HUES64 (cell line): ENCODE results near the gene LCNL1.

ENCODE experiments used
- H3K27ac ChIP-seq: 2 replicates; pipeline ENCODE4 v1.7.0; 2013; ENCODE audit warnings: low read depth, low read length, inconsistent platforms
- H3K27me3 ChIP-seq: 2 replicates; pipeline ENCODE4 v1.6.1; 2013; ENCODE audit warnings: mild to moderate bottlenecking, low read length; ENCODE audit not compliant: insufficient read depth
- H3K36me3 ChIP-seq: 2 replicates; pipeline ENCODE4 v1.6.1; 2013; ENCODE audit warnings: mild to moderate bottlenecking, low read length; ENCODE audit not compliant: insufficient read depth
- H3K4me1 ChIP-seq: 2 replicates; pipeline ENCODE4 v1.6.1; 2013; ENCODE audit warnings: mild to moderate bottlenecking, low read length, moderate library complexity; ENCODE audit not compliant: insufficient read depth
- H3K4me3 ChIP-seq: 2 replicates; pipeline ENCODE4 v1.5.1; 2013; ENCODE audit warnings: mild to moderate bottlenecking, low read length, moderate library complexity
- H3K9ac ChIP-seq: 2 replicates; pipeline ENCODE4 v1.6.1; 2013; ENCODE audit warnings: mild to moderate bottlenecking, low read depth, low read length
- H3K9me3 ChIP-seq: 2 replicates; pipeline ENCODE4 v1.6.1; 2013; ENCODE audit warnings: low read depth, low read length; ENCODE audit not compliant: insufficient read depth
- WGBS: fragments of 150-250, 120-280 bp; methylation state at CpG from one replicate; pipeline ENCODE4 v1.1.7; 2013; ENCODE audit warnings: missing lambda C conversion rate; 5-methylcytosine and 5-hydroxymethylcytosine counted together

LCNL1 gene

GRCh38 chr9:136962701-136963248 is 20.0 kb upstream of the LCNL1 start:
- H3K4me3 ChIP-seq = no peak overlapping the region
- H3K9ac ChIP-seq = no peak overlapping the region
- WGBS = 92% methylated on average over 11 of the region's 11 CpGs
- no peaks in the 10 kb centered on the region for H3K36me3 ChIP-seq
- no peaks in the 10 kb centered on the region for H3K27me3 ChIP-seq
- H3K27ac ChIP-seq = no peak overlapping the region
- 0 out of 2 replicates have a peak, but pooled peaks cover 5% of the 10 kb centered on the region for H3K4me1 ChIP-seq
- H3K9me3 ChIP-seq = no peaks in the 10 kb centered on the region

- H3K9ac ChIP-seq = no peak overlapping the region
- H3K27me3 ChIP-seq = no peaks in the 10 kb centered on the region
- H3K9me3 ChIP-seq = no peaks in the 10 kb centered on the region
- WGBS = 92% methylated on average over 15 of the region's 15 CpGs
- no peaks in the 10 kb centered on the region for H3K36me3 ChIP-seq
- H3K27ac ChIP-seq = no peak overlapping the region
- 0 out of 2 replicates have a peak, but pooled peaks cover 5% of the 10 kb centered on the region for H3K4me1 ChIP-seq
- H3K4me3 ChIP-seq = no peak overlapping the region
Observed at GRCh38 chr9:136963341-136963740, 19.5 kb upstream of the LCNL1 start.

- Histone ChIP-seq H3K4me1 (0 out of 2 replicates have a peak, but pooled peaks cover 5% of the 10 kb centered on the region), H3K27me3 (no peaks in the 10 kb centered on the region), H3K9ac (no peak overlapping the region), H3K4me3 (no peak overlapping the region), H3K27ac (no peak overlapping the region), H3K36me3 (no peaks in the 10 kb centered on the region), H3K9me3 (no peaks in the 10 kb centered on the region)
- WGBS = 90% methylated on average over 11 of the region's 12 CpGs
Observed at GRCh38 chr9:136963751-136964150, 19.0 kb upstream of the LCNL1 start.

- Histone ChIP-seq H3K4me3 (no peak overlapping the region), H3K27me3 (no peaks in the 10 kb centered on the region), H3K9me3 (no peaks in the 10 kb centered on the region), H3K4me1 (0 out of 2 replicates have a peak, but pooled peaks cover 5% of the 10 kb centered on the region), H3K36me3 (no peaks in the 10 kb centered on the region), H3K9ac (no peak overlapping the region), H3K27ac (no peak overlapping the region)
- 89% methylated on average over 22 of the region's 22 CpGs for WGBS
Observed at GRCh38 chr9:136964171-136964689, 18.6 kb upstream of the LCNL1 start.

- H3K9ac ChIP-seq = no peak overlapping the region
- 91% methylated on average over 26 of the region's 26 CpGs for WGBS
- no peaks in the 10 kb centered on the region for H3K27me3 ChIP-seq
Observed at GRCh38 chr9:136964833-136965422, 17.9 kb upstream of the LCNL1 start.

GRCh38 chr9:136965771-136966484 is 16.9 kb upstream of the LCNL1 start:
- H3K9ac ChIP-seq = no peak overlapping the region
- 0 out of 2 replicates have a peak, but pooled peaks cover 5% of the 10 kb centered on the region for H3K4me1 ChIP-seq
- no peaks in the 10 kb centered on the region for H3K9me3 ChIP-seq
- H3K27me3 ChIP-seq = no peaks in the 10 kb centered on the region
- no peaks in the 10 kb centered on the region for H3K36me3 ChIP-seq
- 63% methylated on average over 23 of the region's 23 CpGs for WGBS
- H3K4me3 ChIP-seq = no peak overlapping the region
- no peak overlapping the region for H3K27ac ChIP-seq

More at GRCh38 chr9:136964833-136965422, 17.9 kb upstream of the LCNL1 start:
- 0 out of 2 replicates have a peak, but pooled peaks cover 5% of the 10 kb centered on the region for H3K4me1 ChIP-seq
- H3K27ac ChIP-seq = no peak overlapping the region
- no peaks in the 10 kb centered on the region for H3K9me3 ChIP-seq
- H3K36me3 ChIP-seq = no peaks in the 10 kb centered on the region
- no peak overlapping the region for H3K4me3 ChIP-seq

GRCh38 chr9:136968333-136969127 is 14.3 kb upstream of the LCNL1 start:
- H3K9me3 ChIP-seq = no peaks in the 10 kb centered on the region
- H3K9ac ChIP-seq = no peak overlapping the region
- no peaks in the 10 kb centered on the region for H3K36me3 ChIP-seq
- no peak overlapping the region for H3K4me3 ChIP-seq
- WGBS = 92% methylated on average over 17 of the region's 17 CpGs
- 0 out of 2 replicates have a peak, but pooled peaks cover 5% of the 10 kb centered on the region for H3K4me1 ChIP-seq
- H3K27me3 ChIP-seq = no peaks in the 10 kb centered on the region
- no peak overlapping the region for H3K27ac ChIP-seq

- Histone ChIP-seq H3K27ac (no peak overlapping the region), H3K9me3 (no peaks in the 10 kb centered on the region), H3K4me1 (0 out of 2 replicates have a peak, but pooled peaks cover 5% of the 10 kb centered on the region), H3K4me3 (no peak overlapping the region), H3K9ac (no peak overlapping the region), H3K36me3 (no peaks in the 10 kb centered on the region), H3K27me3 (no peaks in the 10 kb centered on the region)
- WGBS = 87% methylated on average over 17 of the region's 17 CpGs
Observed at GRCh38 chr9:136969150-136969549, 13.6 kb upstream of the LCNL1 start.

GRCh38 chr9:136969774-136970173 is 13.0 kb upstream of the LCNL1 start:
- Histone ChIP-seq H3K4me3 (no peak overlapping the region), H3K27ac (no peak overlapping the region), H3K9ac (no peak overlapping the region), H3K36me3 (no peaks in the 10 kb centered on the region), H3K27me3 (no peaks in the 10 kb centered on the region), H3K9me3 (no peaks in the 10 kb centered on the region), H3K4me1 (0 out of 2 replicates have a peak, but pooled peaks cover 5% of the 10 kb centered on the region)
- WGBS = 79% methylated on average over 4 of the region's 5 CpGs

GRCh38 chr9:136970361-136970760 is 12.4 kb upstream of the LCNL1 start:
- Histone ChIP-seq H3K36me3 (no peaks in the 10 kb centered on the region), H3K27ac (no peak overlapping the region), H3K4me3 (no peak overlapping the region), H3K9ac (no peak overlapping the region), H3K9me3 (no peaks in the 10 kb centered on the region), H3K4me1 (0 out of 2 replicates have a peak, but pooled peaks cover 5% of the 10 kb centered on the region), H3K27me3 (no peaks in the 10 kb centered on the region)
- WGBS = 90% methylated on average over 11 of the region's 11 CpGs
